Endothelial cell of umbilical vein (primary cell): Measurements from ENCODE around the gene SYTL3.

Source experiments
- EZH2 ChIP-seq: IDR thresholded peaks from 2 replicates; pipeline ENCODE4 v1.6.1; 2012; ENCODE audit warnings: borderline replicate concordance, low read depth, mild to moderate bottlenecking, moderate library complexity, low read length, inconsistent platforms; ENCODE audit not compliant: severe bottlenecking
- FOS ChIP-seq: IDR thresholded peaks from 2 replicates; pipeline ENCODE4 v1.6.1; 2011; ENCODE audit warnings: mild to moderate bottlenecking, low read length, moderate library complexity, borderline replicate concordance; ENCODE audit not compliant: insufficient read depth
- GATA2 ChIP-seq: IDR thresholded peaks from 2 replicates; pipeline ENCODE4 v1.7.0; 2011; ENCODE audit warnings: low read depth, mild to moderate bottlenecking, moderate library complexity, mixed read lengths, low read length; ENCODE audit not compliant: insufficient read length, insufficient read depth
- JUN ChIP-seq: IDR thresholded peaks from 2 replicates; pipeline ENCODE4 v1.6.1; 2011; ENCODE audit warnings: borderline replicate concordance, low read depth; ENCODE audit not compliant: insufficient read length, insufficient read depth
- MYC ChIP-seq: IDR thresholded peaks from one replicate; pipeline ENCODE4 v1.6.1; 2011; ENCODE audit warnings: mild to moderate bottlenecking, low read depth, low read length
- POLR2A ChIP-seq: IDR thresholded peaks from 2 replicates; pipeline ENCODE4 v1.6.1; 2012; ENCODE audit warnings: low read depth, mild to moderate bottlenecking, control low read depth, low read length
- POLR2AphosphoS5 ChIP-seq: IDR thresholded peaks from 2 replicates; pipeline ENCODE4 v1.6.1; 2012; ENCODE audit warnings: low read depth, mild to moderate bottlenecking, control low read depth, low read length, moderate library complexity; ENCODE audit not compliant: insufficient read depth
- TF ChIP-seq, protein P1 (sequence below), 2 donors: IDR thresholded peaks; 1 replicate in 1 of 2; 2 replicates in 1 of 2; pipeline ENCODE4 v1.5.1; 2011; ENCODE audit warnings: low read length in 2 of 2, mild to moderate bottlenecking in 2 of 2, moderate library complexity in 2 of 2, control low read depth in 1 of 2, inconsistent platforms in 1 of 2, low read depth in 1 of 2; ENCODE audit not compliant: insufficient read depth in 1 of 2; ENCODE audit errors: extremely low read depth in 1 of 2
- TF ChIP-seq, protein P2 (sequence below): IDR thresholded peaks from 2 replicates; pipeline ENCODE4 v1.6.1; 2011; ENCODE audit not compliant: insufficient read depth, insufficient read length

DNA sequence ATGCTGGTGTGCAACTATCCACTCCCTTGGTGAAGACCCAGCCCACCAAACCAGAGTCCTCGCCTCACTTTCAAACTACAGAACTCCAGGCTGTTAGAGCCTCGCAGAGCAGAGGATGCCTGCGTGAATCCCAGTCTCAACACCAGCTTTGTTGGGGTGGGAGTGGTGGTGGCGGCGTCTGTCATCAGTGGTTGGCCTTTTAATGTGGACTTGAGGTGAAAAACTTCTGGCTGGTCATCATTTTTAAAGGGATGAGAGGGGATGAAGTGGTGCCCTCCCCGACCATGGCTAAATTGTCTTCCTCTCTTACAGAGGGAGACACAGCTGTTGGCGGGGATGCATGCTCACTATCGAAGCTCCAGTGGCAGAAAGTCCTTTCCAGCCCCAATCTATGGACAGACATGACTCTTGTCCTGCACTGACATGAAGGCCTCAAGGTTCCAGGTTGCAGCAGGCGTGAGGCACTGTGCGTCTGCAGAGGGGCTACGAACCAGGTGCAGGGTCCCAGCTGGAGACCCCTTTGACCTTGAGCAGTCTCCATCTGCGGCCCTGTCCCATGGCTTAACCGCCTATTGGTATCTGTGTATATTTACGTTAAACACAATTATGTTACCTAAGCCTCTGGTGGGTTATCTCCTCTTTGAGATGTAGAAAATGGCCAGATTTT lies 114.5 kb downstream of the SYTL3 start:
- no peak for TF ChIP-seq EZH2
- TF ChIP-seq, protein P1, sequence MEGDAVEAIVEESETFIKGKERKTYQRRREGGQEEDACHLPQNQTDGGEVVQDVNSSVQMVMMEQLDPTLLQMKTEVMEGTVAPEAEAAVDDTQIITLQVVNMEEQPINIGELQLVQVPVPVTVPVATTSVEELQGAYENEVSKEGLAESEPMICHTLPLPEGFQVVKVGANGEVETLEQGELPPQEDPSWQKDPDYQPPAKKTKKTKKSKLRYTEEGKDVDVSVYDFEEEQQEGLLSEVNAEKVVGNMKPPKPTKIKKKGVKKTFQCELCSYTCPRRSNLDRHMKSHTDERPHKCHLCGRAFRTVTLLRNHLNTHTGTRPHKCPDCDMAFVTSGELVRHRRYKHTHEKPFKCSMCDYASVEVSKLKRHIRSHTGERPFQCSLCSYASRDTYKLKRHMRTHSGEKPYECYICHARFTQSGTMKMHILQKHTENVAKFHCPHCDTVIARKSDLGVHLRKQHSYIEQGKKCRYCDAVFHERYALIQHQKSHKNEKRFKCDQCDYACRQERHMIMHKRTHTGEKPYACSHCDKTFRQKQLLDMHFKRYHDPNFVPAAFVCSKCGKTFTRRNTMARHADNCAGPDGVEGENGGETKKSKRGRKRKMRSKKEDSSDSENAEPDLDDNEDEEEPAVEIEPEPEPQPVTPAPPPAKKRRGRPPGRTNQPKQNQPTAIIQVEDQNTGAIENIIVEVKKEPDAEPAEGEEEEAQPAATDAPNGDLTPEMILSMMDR (IDR thresholded peaks at IDR 0.05; ENCODE audit: extremely low read depth in 1 of 2, insufficient read depth in 1 of 2, low read depth in 1 of 2, low read length in 2 of 2) = no peak
- no peak for TF ChIP-seq POLR2A
- no peak for TF ChIP-seq POLR2AphosphoS5
- TF ChIP-seq MYC = no peak
- no peak for TF ChIP-seq JUN
- TF ChIP-seq GATA2 = no peak
- TF ChIP-seq, protein P2, sequence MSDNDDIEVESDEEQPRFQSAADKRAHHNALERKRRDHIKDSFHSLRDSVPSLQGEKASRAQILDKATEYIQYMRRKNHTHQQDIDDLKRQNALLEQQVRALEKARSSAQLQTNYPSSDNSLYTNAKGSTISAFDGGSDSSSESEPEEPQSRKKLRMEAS = no peak
- TF ChIP-seq FOS = no peak
